ENCODE measurements around the gene ADAM30.

The ADAM30 gene

GRCh38 chr1:119896303-119896702, at the start of gene ADAM30:
ADAM30 (minus strand) TSS chr1:119896515; CDS start chr1:119896336, 179 bp downstream.
- DNase-seq (ENCODE audit: low spot score): no peak

- DNase-seq (ENCODE audit: low spot score): no peak
Measured at GRCh38 chr1:119943216-119943615, 46.9 kb upstream of the ADAM30 start.

- DNase-seq (ENCODE audit: low spot score): no peak
Measured at GRCh38 chr1:119941392-119941791, 45.1 kb upstream of the ADAM30 start.

- no peak for DNase-seq (ENCODE audit: low spot score)
Measured at GRCh38 chr1:119940697-119941096, 44.4 kb upstream of the ADAM30 start.

GRCh38 chr1:119937198-119937597, 40.9 kb upstream of the ADAM30 start:
- no peak for DNase-seq (ENCODE audit: low spot score)

- DNase-seq (ENCODE audit: low spot score): no peak
Measured at GRCh38 chr1:119935915-119936314, 39.6 kb upstream of the ADAM30 start.

- no peak for DNase-seq (ENCODE audit: low spot score)
Measured at GRCh38 chr1:119935373-119935772, 39.1 kb upstream of the ADAM30 start.

GRCh38 chr1:119933397-119933796, 37.1 kb upstream of the ADAM30 start:
- no peak for DNase-seq (ENCODE audit: low spot score)

GRCh38 chr1:119929643-119930315, 33.5 kb upstream of the ADAM30 start:
- no peak for DNase-seq (ENCODE audit: low spot score)

GRCh38 chr1:119926553-119926952, 30.2 kb upstream of the ADAM30 start:
- no peak for DNase-seq (ENCODE audit: low spot score)

GRCh38 chr1:119924948-119925898, 28.9 kb upstream of the ADAM30 start:
- DNase-seq (ENCODE audit: low spot score): no peak

- no peak for DNase-seq (ENCODE audit: low spot score)
Measured at GRCh38 chr1:119920104-119920968, 24.0 kb upstream of the ADAM30 start.

- DNase-seq (ENCODE audit: low spot score): no peak
Measured at GRCh38 chr1:119919241-119919640, 22.9 kb upstream of the ADAM30 start.

- DNase-seq (ENCODE audit: low spot score): no peak
Measured at GRCh38 chr1:119918301-119918700, 22.0 kb upstream of the ADAM30 start.

- DNase-seq (ENCODE audit: low spot score): no peak
Measured at GRCh38 chr1:119917304-119918055, 21.2 kb upstream of the ADAM30 start.

GRCh38 chr1:119915517-119915916, 19.2 kb upstream of the ADAM30 start:
- no peak for DNase-seq (ENCODE audit: low spot score)

- no peak for DNase-seq (ENCODE audit: low spot score)
Measured at GRCh38 chr1:119914071-119914470, 17.8 kb upstream of the ADAM30 start.

- no peak for DNase-seq (ENCODE audit: low spot score)
Measured at GRCh38 chr1:119912963-119913362, 16.6 kb upstream of the ADAM30 start.

- DNase-seq (ENCODE audit: low spot score): no peak
Measured at GRCh38 chr1:119911775-119912174, 15.5 kb upstream of the ADAM30 start.

GRCh38 chr1:119910618-119911017, 14.3 kb upstream of the ADAM30 start:
- no peak for DNase-seq (ENCODE audit: low spot score)

GRCh38 chr1:119909890-119910596, 13.7 kb upstream of the ADAM30 start:
- DNase-seq (ENCODE audit: low spot score): no peak

Measured in HuH-7.5 (cell line).